Germinal center (tissue), 1 donor: Measurements from ENCODE around the gene ARAP2.

ENCODE experiments used
- DNase-seq: peaks from one replicate; pipeline ENCODE4 v3.0.0; 2012; ENCODE audit warnings: mixed read lengths, low spot score

ARAP2 gene

GRCh38 chr4:36039026-36039425 lies 205.3 kb downstream of the ARAP2 start:
- DNase-seq: no peak

- DNase-seq: no peak
Observed at GRCh38 chr4:36038491-36038890, 205.8 kb downstream of the ARAP2 start.

GRCh38 chr4:36037127-36037526 lies 207.2 kb downstream of the ARAP2 start:
- DNase-seq: no peak

GRCh38 chr4:36029951-36030350 lies 214.4 kb downstream of the ARAP2 start:
- DNase-seq: no peak

GRCh38 chr4:36027203-36027602 lies 217.1 kb downstream of the ARAP2 start:
- DNase-seq: no peak

GRCh38 chr4:36026348-36026880 lies 217.9 kb downstream of the ARAP2 start:
- no peak for DNase-seq

- DNase-seq: no peak
Observed at GRCh38 chr4:36024901-36025660, 219.2 kb downstream of the ARAP2 start.

GRCh38 chr4:36020351-36020750 lies 224.0 kb downstream of the ARAP2 start:
- DNase-seq: no peak
